GM12873 (cell line): Measurements from ENCODE around the gene UTF1.

Experiments
- CTCF ChIP-seq: IDR thresholded peaks from 2 replicates; pipeline ENCODE4 v1.5.1; 2012; ENCODE audit warnings: low read depth, mild to moderate bottlenecking, moderate library complexity, low read length, control low read depth; ENCODE audit not compliant: insufficient read depth; ENCODE audit errors: missing control alignments

UTF1 gene

GRCh38 chr10:133241501-133242205, 11.6 kb downstream of the UTF1 start:
- no peak for TF ChIP-seq CTCF

- TF ChIP-seq CTCF: no peak
These were observed 12.8 kb downstream of the UTF1 start for GRCh38 chr10:133242611-133243356.

GRCh38 chr10:133243593-133243992, 13.6 kb downstream of the UTF1 start:
- no peak for TF ChIP-seq CTCF

- TF ChIP-seq CTCF: no peak
These were observed 15.6 kb downstream of the UTF1 start for GRCh38 chr10:133245439-133246235.

- TF ChIP-seq CTCF: no peak
These were observed 16.2 kb downstream of the UTF1 start for GRCh38 chr10:133246236-133246626.

- TF ChIP-seq CTCF: no peak
These were observed 17.8 kb downstream of the UTF1 start for GRCh38 chr10:133247681-133248333.
